Muscle of arm (tissue), 12 donors: ENCODE data around the gene CYP2J2. TPM values are rescaled to one million over a fixed set of nuclear protein-coding genes. Genes with fewer than 3 reads are reported as not detected.
"Not testable (repeated sequence)": the region's sequence is repeated elsewhere in the genome, so short reads cannot be mapped to it uniquely, and the experiment has no call there.

Experiments used
- DNase-seq: peaks from one replicate; pipeline ENCODE4 v3.0.0-alpha.2; 2013
- polyA plus RNA-seq, 12 donors: library from polyadenylated mRNA; unstranded; fragments of 120-200 nt; gene quantifications; one replicate each; pipeline ENCODE4 v1.2.1, GENCODE V29; 2013; ENCODE audit not compliant: insufficient read length in 12 of 12

Gene CYP2J2
- polyA plus RNA-seq, 12 donors = 38.4 to 119 (median 65.7) TPM; not detected in 1

- no peak for DNase-seq
Measured at GRCh38 chr1:59924653-59925052, 1.9 kb downstream of the CYP2J2 start.

- DNase-seq = not testable (repeated sequence)
Measured at GRCh38 chr1:59921258-59921899, 5.2 kb downstream of the CYP2J2 start.

GRCh38 chr1:59919746-59920145 is 6.8 kb downstream of the CYP2J2 start:
- DNase-seq = no peak

GRCh38 chr1:59917785-59918180 is 8.8 kb downstream of the CYP2J2 start:
- DNase-seq = no peak

GRCh38 chr1:59917026-59917784 is 9.4 kb downstream of the CYP2J2 start:
- no peak for DNase-seq

GRCh38 chr1:59915516-59915915 is 11.1 kb downstream of the CYP2J2 start:
- DNase-seq = no peak

GRCh38 chr1:59914791-59915286 is 11.7 kb downstream of the CYP2J2 start:
- not testable (repeated sequence) for DNase-seq

GRCh38 chr1:59908682-59909081 is 17.9 kb downstream of the CYP2J2 start:
- DNase-seq = no peak

GRCh38 chr1:59908084-59908483 is 18.5 kb downstream of the CYP2J2 start:
- DNase-seq = no peak

GRCh38 chr1:59906931-59907330 is 19.6 kb downstream of the CYP2J2 start:
- DNase-seq = no peak

- no peak for DNase-seq
Measured at GRCh38 chr1:59903141-59903754, 23.3 kb downstream of the CYP2J2 start.

GRCh38 chr1:59901770-59902388 is 24.7 kb downstream of the CYP2J2 start:
- no peak for DNase-seq

GRCh38 chr1:59900640-59901039 is 25.9 kb downstream of the CYP2J2 start:
- DNase-seq = no peak

- no peak for DNase-seq
Measured at GRCh38 chr1:59898927-59899326, 27.6 kb downstream of the CYP2J2 start.

GRCh38 chr1:59897165-59897564 is 29.4 kb downstream of the CYP2J2 start:
- no peak for DNase-seq

- no peak for DNase-seq
Measured at GRCh38 chr1:59892841-59893811, 33.4 kb downstream of the CYP2J2 start.

- no peak for DNase-seq
Measured at GRCh38 chr1:59885160-59885832, 41.3 kb downstream of the CYP2J2 start.

- DNase-seq = no peak
Measured at GRCh38 chr1:59880735-59881134, 45.8 kb downstream of the CYP2J2 start.

- no peak for DNase-seq
Measured at GRCh38 chr1:59879996-59880505, 46.5 kb downstream of the CYP2J2 start.

GRCh38 chr1:59879574-59879973 is 47.0 kb downstream of the CYP2J2 start:
- peak; percentile 40 for DNase-seq
